RWPE2 (cell line): ENCODE data around the gene ZNF276.

Experiments used
- ATAC-seq: fragments of 200-7000 bp; cut with Tn5 transposase; 3 replicates; pipeline ENCODE4 v1.9.1; 2021; ENCODE audit warnings: low read depth
- DNase-seq: peaks from one replicate; pipeline ENCODE4 v3.0.0-alpha.2; 2020; ENCODE audit warnings: low spot score
- H3K27ac ChIP-seq: fragments of 450-650 bp; 2 replicates; pipeline ENCODE4 v1.5.1; 2017; ENCODE audit warnings: mild to moderate bottlenecking; ENCODE audit not compliant: poor library complexity, severe bottlenecking
- H3K27me3 ChIP-seq: fragments of 250-450 bp; sonication (Bioruptor Pico); 2 replicates; pipeline ENCODE4 v1.5.1; 2021; ENCODE audit warnings: mild to moderate bottlenecking, moderate library complexity; ENCODE audit not compliant: insufficient read depth, poor library complexity, severe bottlenecking
- H3K36me3 ChIP-seq: fragments of 250-450 bp; sonication (Bioruptor Pico); 2 replicates; pipeline ENCODE4 v1.5.1; 2020; ENCODE audit warnings: low read depth, mild to moderate bottlenecking, moderate library complexity
- H3K4me1 ChIP-seq: fragments of 250-450 bp; sonication (Bioruptor Pico); 2 replicates; pipeline ENCODE4 v1.5.1; 2021; ENCODE audit warnings: mild to moderate bottlenecking, moderate library complexity; ENCODE audit not compliant: insufficient read depth, poor library complexity, severe bottlenecking
- H3K4me3 ChIP-seq: fragments of 250-450 bp; sonication (Bioruptor Pico); 2 replicates; pipeline ENCODE4 v1.5.1; 2021; ENCODE audit warnings: mild to moderate bottlenecking, moderate library complexity; ENCODE audit not compliant: severe bottlenecking
- H3K9me3 ChIP-seq: fragments of 250-450 bp; sonication (Bioruptor Pico); 2 replicates; pipeline ENCODE4 v1.5.1; 2021; ENCODE audit warnings: mild to moderate bottlenecking, moderate library complexity; ENCODE audit not compliant: severe bottlenecking
- CTCF ChIP-seq: fragments of 450-650 bp; IDR thresholded peaks from one replicate; pipeline ENCODE4 v1.5.1; 2017; ENCODE audit warnings: mild to moderate bottlenecking, moderate library complexity; ENCODE audit not compliant: poor library complexity, severe bottlenecking

The ZNF276 gene

GRCh38 chr16:89784406-89784805 lies 63.1 kb downstream of the ZNF276 start:
- no peaks in the 10 kb centered on the region for H3K9me3 ChIP-seq
- peaks cover 77% of the 10 kb centered on the region for H3K36me3 ChIP-seq
- H3K4me3 ChIP-seq = no peak overlapping the region
- no peak overlapping the region for H3K27ac ChIP-seq
- ATAC-seq (no peak), DNase-seq (no peak)
- H3K4me1 ChIP-seq = no peaks in the 10 kb centered on the region
- TF ChIP-seq CTCF = no peak
- no peaks in the 10 kb centered on the region for H3K27me3 ChIP-seq

GRCh38 chr16:89785523-89786155 lies 64.3 kb downstream of the ZNF276 start:
- peaks cover 78% of the 10 kb centered on the region for H3K36me3 ChIP-seq

GRCh38 chr16:89786474-89787364 lies 65.4 kb downstream of the ZNF276 start:
- Histone ChIP-seq H3K9me3 (no peaks in the 10 kb centered on the region), H3K4me3 (no peak overlapping the region), H3K27ac (no peak overlapping the region), H3K36me3 (peaks cover 85% of the 10 kb centered on the region), H3K4me1 (no peaks in the 10 kb centered on the region), H3K27me3 (no peaks in the 10 kb centered on the region)
- DNase-seq (no peak), ATAC-seq (no peak)
- TF ChIP-seq CTCF = no peak

More at GRCh38 chr16:89785523-89786155, 64.3 kb downstream of the ZNF276 start:
- Histone ChIP-seq H3K27ac (no peak overlapping the region), H3K4me1 (no peaks in the 10 kb centered on the region), H3K9me3 (no peaks in the 10 kb centered on the region), H3K4me3 (no peak overlapping the region), H3K27me3 (no peaks in the 10 kb centered on the region)
- DNase-seq = no peak
- no peak for ATAC-seq
- no peak for TF ChIP-seq CTCF

GRCh38 chr16:89787365-89787805 lies 66.0 kb downstream of the ZNF276 start:
- peaks cover 88% of the 10 kb centered on the region for H3K36me3 ChIP-seq
- no peak overlapping the region for H3K27ac ChIP-seq
- H3K9me3 ChIP-seq = no peaks in the 10 kb centered on the region
- TF ChIP-seq CTCF = no peak
- H3K4me3 ChIP-seq = no peak overlapping the region
- no peaks in the 10 kb centered on the region for H3K4me1 ChIP-seq
- H3K27me3 ChIP-seq = no peaks in the 10 kb centered on the region
- ATAC-seq (no peak), DNase-seq (no peak)
